NCI-H1436 (cell line): ENCODE data around the gene SYPL2.
"Not testable (repeated sequence)": the region's sequence is repeated elsewhere in the genome, so short reads cannot be mapped to it uniquely, and the experiment has no call there.

ENCODE experiments used
- DNase-seq: peaks from one replicate; lab custom pipeline; 2025; lab: John Stamatoyannopoulos, UW

Gene SYPL2

GRCh38 chr1:109466452-109467300, at the start of gene SYPL2:
SYPL2 (plus strand) TSS chr1:109466546; CDS start chr1:109466844, 298 bp downstream.
- no peak for DNase-seq

- no peak for DNase-seq
Measured at GRCh38 chr1:109423498-109423897, 42.8 kb upstream of the SYPL2 start.

- no peak for DNase-seq
Measured at GRCh38 chr1:109425391-109426280, 40.7 kb upstream of the SYPL2 start.

GRCh38 chr1:109426281-109427170, 39.8 kb upstream of the SYPL2 start, which contains the start of gene PSMA5:
PSMA5 (minus strand) TSS chr1:109426448; CDS start chr1:109426330, 118 bp downstream.
- peak; percentile 96 for DNase-seq

- no peak for DNase-seq
Measured at GRCh38 chr1:109427171-109427467, 39.2 kb upstream of the SYPL2 start.

GRCh38 chr1:109432336-109432735, 34.0 kb upstream of the SYPL2 start:
- no peak for DNase-seq

GRCh38 chr1:109433322-109433721, 33.0 kb upstream of the SYPL2 start:
- DNase-seq = no peak

- no peak for DNase-seq
Measured at GRCh38 chr1:109434484-109434883, 31.9 kb upstream of the SYPL2 start.

GRCh38 chr1:109438798-109439297, 27.5 kb upstream of the SYPL2 start:
- DNase-seq = no peak

- DNase-seq = no peak
Measured at GRCh38 chr1:109441069-109441468, 25.3 kb upstream of the SYPL2 start.

GRCh38 chr1:109443476-109443875, 22.9 kb upstream of the SYPL2 start:
- DNase-seq = no peak

- no peak for DNase-seq
Measured at GRCh38 chr1:109444346-109444745, 22.0 kb upstream of the SYPL2 start.

GRCh38 chr1:109445949-109446695, 20.2 kb upstream of the SYPL2 start:
- not testable (repeated sequence) for DNase-seq

- no peak for DNase-seq
Measured at GRCh38 chr1:109447524-109447923, 18.8 kb upstream of the SYPL2 start.

GRCh38 chr1:109454497-109455133, 11.7 kb upstream of the SYPL2 start:
- no peak for DNase-seq

GRCh38 chr1:109457819-109458218, 8.5 kb upstream of the SYPL2 start:
- DNase-seq = no peak

- DNase-seq = no peak
Measured at GRCh38 chr1:109466125-109466451, 258 bp upstream of the SYPL2 start.

GRCh38 chr1:109467301-109467777, 993 bp downstream of the SYPL2 start:
- DNase-seq = no peak

GRCh38 chr1:109468061-109468460, 1.7 kb downstream of the SYPL2 start:
- no peak for DNase-seq

GRCh38 chr1:109468903-109469302, 2.6 kb downstream of the SYPL2 start:
- DNase-seq = no peak

- no peak for DNase-seq
Measured at GRCh38 chr1:109470245-109470644, 3.9 kb downstream of the SYPL2 start.
